GM15510 (cell line): ENCODE data around the gene PRXL2A.

Source experiments
- POLR2A ChIP-seq: IDR thresholded peaks from 3 replicates; pipeline ENCODE4 v1.6.1; 2011; ENCODE audit warnings: borderline replicate concordance; ENCODE audit not compliant: insufficient read length; ENCODE audit errors: extremely low read depth

PRXL2A gene

GRCh38 chr10:80471715-80472233 lies 63.4 kb downstream of the PRXL2A start:
- TF ChIP-seq POLR2A, result no peak

- TF ChIP-seq POLR2A, result no peak
Observed at GRCh38 chr10:80472234-80473095, 64.1 kb downstream of the PRXL2A start.

DNA sequence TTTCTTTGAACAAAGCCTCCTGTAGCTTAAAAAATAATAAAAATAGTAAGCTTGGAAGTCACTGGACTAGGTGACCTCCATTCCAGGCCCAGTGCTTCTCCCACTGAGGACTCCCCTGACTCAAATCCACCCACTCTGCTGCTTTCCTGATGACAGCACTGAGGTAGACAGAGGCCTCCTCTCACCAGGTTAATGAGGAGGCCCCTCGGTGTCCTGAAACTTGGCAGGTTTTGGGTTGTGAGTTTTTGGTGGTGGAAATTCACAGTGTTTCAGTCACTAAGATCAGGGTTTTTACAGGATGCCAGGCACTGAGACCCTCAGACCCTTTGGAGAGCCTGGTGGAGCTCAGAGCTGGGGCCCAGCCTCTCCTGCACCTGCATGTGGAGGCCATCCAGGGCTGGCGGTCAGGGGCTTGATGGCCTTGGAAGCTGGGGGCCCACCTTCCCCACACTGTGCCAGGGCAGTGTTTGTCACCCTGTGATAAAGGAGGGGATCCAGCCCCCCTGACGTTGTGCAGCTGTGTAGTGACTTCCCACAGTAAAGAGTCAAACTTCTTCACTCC lies 64.8 kb downstream of the PRXL2A start:
- no peak for TF ChIP-seq POLR2A

GRCh38 chr10:80473692-80474596 lies 65.6 kb downstream of the PRXL2A start:
- TF ChIP-seq POLR2A, result no peak

GRCh38 chr10:80474597-80474910 lies 66.2 kb downstream of the PRXL2A start:
- TF ChIP-seq POLR2A, result no peak

- no peak for TF ChIP-seq POLR2A
Observed at GRCh38 chr10:80474941-80475340, 66.6 kb downstream of the PRXL2A start.

GRCh38 chr10:80476685-80477084 lies 68.3 kb downstream of the PRXL2A start:
- no peak for TF ChIP-seq POLR2A

GRCh38 chr10:80477813-80478212 lies 69.5 kb downstream of the PRXL2A start:
- TF ChIP-seq POLR2A, result no peak

DNA sequence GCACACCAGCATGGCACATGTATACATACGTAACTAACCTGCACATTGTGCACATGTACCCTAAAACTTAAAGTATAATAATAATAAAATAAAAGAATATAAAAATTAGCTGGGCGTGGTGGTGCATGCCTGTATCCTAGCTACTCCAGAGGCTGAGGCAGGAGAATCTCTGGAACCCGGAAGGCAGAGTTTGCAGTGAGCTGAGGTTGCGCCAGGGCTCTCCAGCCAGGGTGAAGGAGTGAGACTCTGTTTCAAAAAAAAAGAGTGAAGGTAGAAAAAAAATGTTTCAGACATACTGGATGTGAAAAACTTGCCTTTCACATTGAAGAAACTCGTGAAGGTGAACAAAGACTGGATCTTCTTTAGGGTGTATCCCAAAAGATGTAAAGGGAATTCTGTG lies 72.5 kb downstream of the PRXL2A start:
- no peak for TF ChIP-seq POLR2A

- TF ChIP-seq POLR2A, result no peak
Observed at GRCh38 chr10:80484243-80484642, 75.9 kb downstream of the PRXL2A start.

GRCh38 chr10:80484676-80485075 lies 76.3 kb downstream of the PRXL2A start:
- TF ChIP-seq POLR2A, result no peak

DNA sequence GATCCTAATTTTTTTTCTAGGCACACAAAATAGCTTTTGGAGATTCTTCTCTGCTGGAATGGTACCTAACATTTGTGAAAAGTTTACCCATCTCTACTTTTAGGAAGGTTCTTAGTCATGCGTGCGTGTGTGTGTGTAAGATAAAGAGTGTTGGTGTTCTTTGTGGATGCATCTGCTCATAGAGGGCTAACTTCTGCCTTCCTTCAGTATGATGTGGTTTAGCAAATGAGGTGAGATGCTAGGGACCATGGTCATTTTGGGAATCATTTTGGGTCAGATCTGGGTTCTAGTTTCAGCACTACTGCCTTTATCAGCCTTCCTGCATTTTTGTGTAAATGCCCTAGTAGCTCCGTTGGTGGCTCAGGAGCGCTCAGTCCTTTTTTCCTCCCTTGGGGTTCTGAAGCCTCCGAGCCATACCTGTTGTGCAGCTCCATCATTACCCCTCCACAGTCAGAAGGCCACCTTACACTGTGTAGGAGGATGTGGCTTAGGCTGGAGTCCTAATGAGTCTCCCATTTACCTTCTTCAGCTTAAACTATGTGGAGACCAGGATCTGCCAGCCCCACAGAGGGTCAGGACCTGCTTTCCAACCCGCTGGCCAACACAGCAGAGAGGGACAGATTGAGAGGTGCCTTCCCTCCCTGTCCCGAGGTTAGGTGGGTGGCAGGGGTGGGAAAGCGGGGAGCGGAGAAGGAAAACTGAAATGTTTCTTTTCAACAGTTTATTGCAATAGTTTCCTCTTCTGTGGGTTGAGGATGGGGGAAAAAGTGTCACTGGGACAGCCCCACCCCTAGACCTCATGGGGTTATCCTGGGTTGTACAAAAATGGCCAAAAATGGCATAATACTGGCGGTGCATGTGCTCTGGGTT lies 77.0 kb downstream of the PRXL2A start:
- no peak for TF ChIP-seq POLR2A

DNA sequence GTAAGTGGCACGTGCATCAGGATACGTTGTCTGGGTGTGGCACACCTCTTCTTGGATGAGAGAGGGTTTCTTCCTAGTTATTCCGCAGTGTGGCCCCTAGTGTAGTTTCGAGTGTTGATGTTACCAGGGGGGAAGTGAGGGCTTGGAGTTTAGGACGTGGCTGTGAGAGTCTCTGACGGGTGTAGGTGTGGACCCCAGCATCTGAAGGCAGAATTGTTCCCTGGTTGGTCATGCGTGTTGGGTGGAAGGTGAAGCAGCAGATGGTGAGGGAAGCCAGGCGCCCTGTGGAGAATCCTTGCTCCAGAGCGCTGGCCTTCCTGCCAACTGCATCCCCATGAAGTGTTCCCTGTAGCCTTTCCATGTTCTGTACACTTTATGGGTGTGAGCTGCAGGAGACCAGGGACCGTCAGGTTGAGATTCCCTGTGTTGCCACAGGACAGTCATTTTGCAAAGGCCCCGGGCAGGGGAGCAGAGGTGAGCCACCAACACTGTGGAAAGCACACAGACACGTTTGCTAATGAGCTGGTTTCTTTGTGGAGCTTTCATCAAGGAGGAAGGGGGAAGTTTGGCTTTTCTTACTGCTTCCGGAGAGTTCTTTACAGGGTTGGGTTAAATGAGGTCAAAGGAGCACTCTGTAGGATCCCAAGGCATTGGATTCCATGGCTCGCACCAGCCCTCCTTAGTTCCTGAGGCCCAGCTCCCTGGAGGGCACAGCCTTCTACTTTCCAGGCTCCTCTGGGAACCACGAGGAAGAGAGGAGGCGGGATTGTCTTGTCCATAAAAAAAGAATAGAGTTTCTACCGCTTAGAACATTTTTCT lies 77.8 kb downstream of the PRXL2A start:
- TF ChIP-seq POLR2A, result no peak
